ENCODE results near the gene ESYT2.

ESYT2 gene

GRCh38 chr7:158733775-158734494 lies 95.4 kb downstream of the ESYT2 start:
- H3K4me3 ChIP-seq (ENCODE audit: low read depth, low read length), result no peak overlapping the region
- TF ChIP-seq CTCF (IDR thresholded peaks at IDR 0.05; ENCODE audit: insufficient read depth, low read length, missing control alignments), result no peak
- DNase-seq (ENCODE audit: low read depth, low spot score), result no peak
- ChIA-PET CTCF (interaction anchor here (0.6 to 1.6 kb wide), 3 partner anchors 8 to 28 kb away, joined by 3 read pairs; no protein-coding TSS in a partner anchor), POLR2A (no interaction called here)

- DNase-seq (ENCODE audit: low read depth, low spot score), result no peak
- no peak for TF ChIP-seq CTCF (IDR thresholded peaks at IDR 0.05; ENCODE audit: insufficient read depth, low read length, missing control alignments)
- ChIA-PET POLR2A (no interaction called here), CTCF (interaction anchor here (0.6 to 1.6 kb wide), 3 partner anchors 8 to 27 kb away, joined by 3 read pairs; no protein-coding TSS in a partner anchor)
- no peak overlapping the region for H3K4me3 ChIP-seq (ENCODE audit: low read depth, low read length)
Measured at GRCh38 chr7:158733220-158733519, 96.1 kb downstream of the ESYT2 start.

- no peak for TF ChIP-seq CTCF (IDR thresholded peaks at IDR 0.05; ENCODE audit: insufficient read depth, low read length, missing control alignments)
- ChIA-PET POLR2A (no interaction called here), CTCF (interaction anchor here (0.7 to 1.1 kb wide), 2 partner anchors 14 to 193 kb away, joined by 3 read pairs; no protein-coding TSS in a partner anchor)
- DNase-seq (ENCODE audit: low read depth, low spot score), result no peak
- H3K4me3 ChIP-seq (ENCODE audit: low read depth, low read length), result no peak overlapping the region
Measured at GRCh38 chr7:158732494-158733219, 96.7 kb downstream of the ESYT2 start.

GRCh38 chr7:158731761-158732160 lies 97.5 kb downstream of the ESYT2 start:
- no peak for DNase-seq (ENCODE audit: low read depth, low spot score)
- TF ChIP-seq CTCF (IDR thresholded peaks at IDR 0.05; ENCODE audit: insufficient read depth, low read length, missing control alignments), result no peak
- no peak overlapping the region for H3K4me3 ChIP-seq (ENCODE audit: low read depth, low read length)
- CTCF ChIA-PET, result no interaction called here
- POLR2A ChIA-PET, result no interaction called here

- no peak for TF ChIP-seq CTCF (IDR thresholded peaks at IDR 0.05; ENCODE audit: insufficient read depth, low read length, missing control alignments)
- ChIA-PET CTCF (no interaction called here), POLR2A (no interaction called here)
- no peak for DNase-seq (ENCODE audit: low read depth, low spot score)
- H3K4me3 ChIP-seq (ENCODE audit: low read depth, low read length), result no peak overlapping the region
Measured at GRCh38 chr7:158730383-158731346, 98.6 kb downstream of the ESYT2 start.
